H9 (cell line): Measurements from ENCODE around the gene NUP107. TPM values are rescaled to one million over a fixed set of nuclear protein-coding genes. Genes with fewer than 3 reads are reported as not detected.

Experiments used
- DNase-seq: peaks from one replicate; pipeline ENCODE4 v3.0.0-alpha.2; 2017
- H2AFZ ChIP-seq: one replicate; pipeline ENCODE4 v1.6.1; 2013; ENCODE audit warnings: mild to moderate bottlenecking, low read length, control low read depth, moderate library complexity
- H2AK5ac ChIP-seq: 2 replicates; pipeline ENCODE4 v1.6.1; 2013; ENCODE audit warnings: low read length, control low read depth, mixed read lengths; ENCODE audit not compliant: insufficient read length
- H2BK120ac ChIP-seq: one replicate; pipeline ENCODE4 v1.6.1; 2013; ENCODE audit warnings: low read depth, mild to moderate bottlenecking, low read length, control low read depth, inconsistent platforms; ENCODE audit not compliant: poor library complexity, severe bottlenecking
- H2BK12ac ChIP-seq: 2 replicates; pipeline ENCODE4 v1.6.1; 2013; ENCODE audit warnings: low read length, control low read depth, mixed read lengths, low read depth; ENCODE audit not compliant: insufficient read length
- H2BK15ac ChIP-seq: 2 replicates; pipeline ENCODE4 v1.6.1; 2013; ENCODE audit warnings: low read depth, low read length, control low read depth
- H2BK20ac ChIP-seq: one replicate; pipeline ENCODE4 v1.6.1; 2013; ENCODE audit warnings: low read depth, mild to moderate bottlenecking, low read length, control low read depth, inconsistent platforms; ENCODE audit not compliant: poor library complexity, severe bottlenecking
- H2BK5ac ChIP-seq: 2 replicates; pipeline ENCODE4 v1.6.1; 2013; ENCODE audit warnings: low read length, control low read depth, mixed read lengths; ENCODE audit not compliant: insufficient read length
- H3K14ac ChIP-seq: 2 replicates; pipeline ENCODE4 v1.6.1; 2013; ENCODE audit warnings: low read length, control low read depth; ENCODE audit not compliant: insufficient read depth
- H3K18ac ChIP-seq: 2 replicates; pipeline ENCODE4 v1.6.1; 2013; ENCODE audit warnings: low read depth, mild to moderate bottlenecking, mixed read lengths, low read length, control low read depth; ENCODE audit not compliant: insufficient read length
- H3K23ac ChIP-seq: 2 replicates; pipeline ENCODE4 v1.6.1; 2013; ENCODE audit warnings: low read length, control low read depth, mixed read lengths, low read depth; ENCODE audit not compliant: insufficient read length
- H3K23me2 ChIP-seq: 2 replicates; pipeline ENCODE4 v1.6.1; 2013; ENCODE audit warnings: low read depth, mild to moderate bottlenecking, mixed read lengths, low read length, control low read depth; ENCODE audit not compliant: insufficient read length, poor library complexity, severe bottlenecking
- H3K27ac ChIP-seq: 2 replicates; pipeline ENCODE4 v1.5.1; 2013; ENCODE audit warnings: low read length, control low read depth, mixed read lengths, low read depth; ENCODE audit not compliant: insufficient read length
- H3K27me3 ChIP-seq: 2 replicates; pipeline ENCODE4 v1.6.1; 2013; ENCODE audit warnings: low read length, control low read depth, inconsistent platforms; ENCODE audit not compliant: insufficient read depth
- H3K4ac ChIP-seq: 2 replicates; pipeline ENCODE4 v1.6.1; 2013; ENCODE audit warnings: low read depth, mild to moderate bottlenecking, control low read depth, inconsistent platforms, low read length, moderate library complexity
- H3K4me1 ChIP-seq: 2 replicates; pipeline ENCODE4 v1.6.1; 2013; ENCODE audit warnings: low read length, control low read depth, inconsistent platforms; ENCODE audit not compliant: insufficient read depth
- H3K4me2 ChIP-seq: 2 replicates; pipeline ENCODE4 v1.6.1; 2013; ENCODE audit warnings: low read length, control low read depth, mixed read lengths; ENCODE audit not compliant: insufficient read length, insufficient read depth
- H3K56ac ChIP-seq: 2 replicates; pipeline ENCODE4 v1.6.1; 2013; ENCODE audit warnings: low read depth, mild to moderate bottlenecking, mixed read lengths, low read length, control low read depth; ENCODE audit not compliant: insufficient read length
- H3K79me1 ChIP-seq: 2 replicates; pipeline ENCODE4 v1.6.1; 2013; ENCODE audit warnings: low read depth, mild to moderate bottlenecking, moderate library complexity, low read length, control low read depth, inconsistent platforms; ENCODE audit not compliant: insufficient read depth, poor library complexity, severe bottlenecking
- H3K79me2 ChIP-seq: 2 replicates; pipeline ENCODE4 v1.6.1; 2013; ENCODE audit warnings: low read length, control low read depth, inconsistent platforms; ENCODE audit not compliant: insufficient read depth
- H3K9ac ChIP-seq: 2 replicates; pipeline ENCODE4 v1.6.1; 2013; ENCODE audit warnings: low read length, control low read depth, mixed read lengths; ENCODE audit not compliant: insufficient read length; ENCODE audit errors: extremely low read depth
- H3K9me3 ChIP-seq: one replicate; pipeline ENCODE4 v1.6.1; 2013; ENCODE audit warnings: low read depth, low read length, inconsistent platforms; ENCODE audit not compliant: control insufficient read depth
- H3T11ph ChIP-seq: one replicate; pipeline ENCODE4 v1.6.1; 2013; ENCODE audit warnings: mild to moderate bottlenecking, low read length, control low read depth, inconsistent platforms
- H4K20me1 ChIP-seq: one replicate; pipeline ENCODE4 v1.6.1; 2013; ENCODE audit not compliant: control insufficient read depth, insufficient read length, insufficient read depth
- H4K5ac ChIP-seq: 2 replicates; pipeline ENCODE4 v1.6.1; 2013; ENCODE audit warnings: low read depth, mild to moderate bottlenecking, mixed read lengths, low read length, control low read depth; ENCODE audit not compliant: insufficient read length
- H4K8ac ChIP-seq: replicated peaks from 2 replicates; pipeline ENCODE4 v1.6.1; 2013; ENCODE audit warnings: low read length, control low read depth, mixed read lengths, low read depth; ENCODE audit not compliant: insufficient read length
- H4K91ac ChIP-seq: 2 replicates; pipeline ENCODE4 v1.6.1; 2013; ENCODE audit warnings: low read depth, mild to moderate bottlenecking, moderate library complexity, mixed read lengths, low read length, control low read depth; ENCODE audit not compliant: insufficient read length
- H3K27ac Mint-ChIP-seq, 3 experiments: 2 replicates in 2 of 3; 3 replicates in 1 of 3; pipeline ENCODE4 v1.8.0; 2020 to 2021; ENCODE audit warnings: mixed read lengths in 3 of 3, mild to moderate bottlenecking in 1 of 3, moderate library complexity in 1 of 3
- H3K27me3 Mint-ChIP-seq: 2 replicates; pipeline ENCODE4 v1.8.0; 2021; ENCODE audit warnings: low read depth, mild to moderate bottlenecking, moderate library complexity, mixed read lengths
- H3K36me3 Mint-ChIP-seq, 3 experiments: 2 replicates in 2 of 3; 3 replicates in 1 of 3; pipeline ENCODE4 v1.8.0; 2020 to 2021; ENCODE audit warnings: low read depth in 3 of 3, mixed read lengths in 3 of 3; ENCODE audit not compliant: insufficient read depth in 1 of 3
- H3K4me1 Mint-ChIP-seq, 2 experiments: 2 replicates each; pipeline ENCODE4 v1.8.0; 2020; ENCODE audit warnings: mixed read lengths in 2 of 2
- H3K4me3 Mint-ChIP-seq, 2 experiments: 2 replicates in 1 of 2; 3 replicates in 1 of 2; pipeline ENCODE4 v1.8.0; 2020 to 2021; ENCODE audit warnings: mild to moderate bottlenecking in 2 of 2, mixed read lengths in 2 of 2, moderate library complexity in 1 of 2
- H3K9me3 Mint-ChIP-seq, 2 experiments: 2 replicates in 1 of 2; 3 replicates in 1 of 2; pipeline ENCODE4 v1.8.0; 2020; ENCODE audit warnings: mild to moderate bottlenecking in 2 of 2, mixed read lengths in 2 of 2, moderate library complexity in 1 of 2
- WGBS: extraction: QIAGEN DNeasy Blood & Tissue Kit; methylation state at CpG from one replicate; pipeline ENCODE4 v1.1.7; 2013; ENCODE audit warnings: missing lambda C conversion rate, low lambda C conversion rate, mixed read lengths; ENCODE audit not compliant: insufficient read length; ENCODE audit errors: extremely low coverage; 5-methylcytosine and 5-hydroxymethylcytosine counted together
- total RNA-seq: library from RNA; stranded (reverse); gene quantifications from 2 replicates; pipeline ENCODE4 v1.2.1, GENCODE V29; 2021
- TF ChIP-seq, protein P1 (sequence below): fragments of 200-600 bp; sonication (generic); conservative IDR thresholded peaks from 3 replicates; pipeline ENCODE4 v1.8.0; 2021; ENCODE audit warnings: antibody characterized with exemption, mild to moderate bottlenecking

The NUP107 gene
- total RNA-seq, 1 experiment from 2014 or later: 147 TPM

DNA sequence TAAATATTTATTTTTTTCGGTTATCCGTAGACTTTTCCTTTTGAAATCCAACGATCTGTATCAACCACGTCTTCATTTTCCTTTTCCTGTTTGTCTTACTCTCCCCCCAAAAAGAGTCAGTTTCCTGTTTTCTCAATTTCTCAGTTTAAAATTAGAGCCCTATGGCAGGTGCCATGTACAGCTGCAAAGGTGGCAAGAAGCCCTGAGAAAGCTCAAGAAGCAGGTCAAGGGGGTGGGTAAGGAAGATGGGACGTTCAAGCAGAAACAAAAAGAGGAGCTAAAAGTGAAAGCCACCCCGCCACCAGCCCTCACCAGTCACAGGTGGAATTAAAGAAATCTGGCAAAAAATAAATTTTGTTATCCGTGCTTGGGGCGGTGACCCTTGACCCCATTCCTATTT, 85.9 kb downstream of the NUP107 start:
- Histone ChIP-seq H2BK5ac (no peak overlapping the region), H4K91ac (no peak overlapping the region), H3K79me1 (no peaks in the 10 kb centered on the region), H3K4ac (no peak overlapping the region), H2BK15ac (no peak overlapping the region), H3K23ac (no peak overlapping the region), H2AK5ac (no peak overlapping the region), H3K56ac (no peak overlapping the region), H3K9me3 (no peaks in the 10 kb centered on the region), H2AFZ (no peak overlapping the region), H3K27me3 (no peaks in the 10 kb centered on the region), H4K8ac (no peak overlapping the region), H2BK20ac (no peak overlapping the region), H3K4me1 (no peaks in the 10 kb centered on the region), H3K14ac (no peak overlapping the region), H3K9ac (no peak overlapping the region), H3T11ph (no peak overlapping the region), H4K20me1 (no peaks in the 10 kb centered on the region), H3K79me2 (no peaks in the 10 kb centered on the region), H3K23me2 (no peaks in the 10 kb centered on the region), H3K27ac (no peak overlapping the region), H4K5ac (no peak overlapping the region), H2BK12ac (no peak overlapping the region), H2BK120ac (no peak overlapping the region), H3K18ac (no peak overlapping the region), H3K4me2 (no peak overlapping the region)
- H3K27ac Mint-ChIP-seq: no peak overlapping the region; a peak in 1 of 7 replicates
- TF ChIP-seq, protein P1, sequence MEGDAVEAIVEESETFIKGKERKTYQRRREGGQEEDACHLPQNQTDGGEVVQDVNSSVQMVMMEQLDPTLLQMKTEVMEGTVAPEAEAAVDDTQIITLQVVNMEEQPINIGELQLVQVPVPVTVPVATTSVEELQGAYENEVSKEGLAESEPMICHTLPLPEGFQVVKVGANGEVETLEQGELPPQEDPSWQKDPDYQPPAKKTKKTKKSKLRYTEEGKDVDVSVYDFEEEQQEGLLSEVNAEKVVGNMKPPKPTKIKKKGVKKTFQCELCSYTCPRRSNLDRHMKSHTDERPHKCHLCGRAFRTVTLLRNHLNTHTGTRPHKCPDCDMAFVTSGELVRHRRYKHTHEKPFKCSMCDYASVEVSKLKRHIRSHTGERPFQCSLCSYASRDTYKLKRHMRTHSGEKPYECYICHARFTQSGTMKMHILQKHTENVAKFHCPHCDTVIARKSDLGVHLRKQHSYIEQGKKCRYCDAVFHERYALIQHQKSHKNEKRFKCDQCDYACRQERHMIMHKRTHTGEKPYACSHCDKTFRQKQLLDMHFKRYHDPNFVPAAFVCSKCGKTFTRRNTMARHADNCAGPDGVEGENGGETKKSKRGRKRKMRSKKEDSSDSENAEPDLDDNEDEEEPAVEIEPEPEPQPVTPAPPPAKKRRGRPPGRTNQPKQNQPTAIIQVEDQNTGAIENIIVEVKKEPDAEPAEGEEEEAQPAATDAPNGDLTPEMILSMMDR: no peak
- no peaks in the 10 kb centered on the region; a peak in 1 of 7 replicates for H3K36me3 Mint-ChIP-seq
- H3K9me3 Mint-ChIP-seq: no peaks in the 10 kb centered on the region
- no peaks in the 10 kb centered on the region for H3K4me1 Mint-ChIP-seq
- WGBS: no CpG with 5 or more reads among the region's 8 CpGs
- no peaks in the 10 kb centered on the region for H3K27me3 Mint-ChIP-seq
- H3K4me3 Mint-ChIP-seq: no peak overlapping the region
- DNase-seq: no peak
